NCI-H2227 (cell line): ENCODE measurements around the gene EPB41L1.

ENCODE experiments used
- DNase-seq: peaks from one replicate; lab custom pipeline; 2025; ENCODE audit not compliant: unreplicated experiment; lab: John Stamatoyannopoulos, UW

EPB41L1 gene

DNA sequence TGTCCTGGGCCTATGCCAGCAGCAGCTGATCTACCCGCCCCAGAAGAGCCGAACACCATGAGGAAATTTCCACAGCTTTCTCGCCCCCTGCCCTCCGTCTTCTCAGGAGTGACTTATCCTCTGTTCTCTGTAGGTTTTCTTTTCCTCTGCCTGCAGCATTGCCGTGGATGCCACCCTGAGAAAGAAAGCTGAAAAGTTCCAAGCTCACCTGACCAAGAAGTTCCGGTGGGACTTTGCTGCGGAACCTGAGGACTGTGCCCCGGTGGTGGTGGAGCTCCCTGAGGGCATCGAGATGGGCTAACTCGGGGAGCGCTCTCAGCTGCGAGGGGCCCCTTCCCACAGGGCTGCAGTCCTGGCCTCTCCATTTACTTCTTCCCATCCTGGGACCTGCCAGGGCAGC lies 100.9 kb downstream of the EPB41L1 start:
- no peak for DNase-seq

- no peak for DNase-seq
Measured at GRCh38 chr20:36259177-36260061, 104.9 kb downstream of the EPB41L1 start.

DNA sequence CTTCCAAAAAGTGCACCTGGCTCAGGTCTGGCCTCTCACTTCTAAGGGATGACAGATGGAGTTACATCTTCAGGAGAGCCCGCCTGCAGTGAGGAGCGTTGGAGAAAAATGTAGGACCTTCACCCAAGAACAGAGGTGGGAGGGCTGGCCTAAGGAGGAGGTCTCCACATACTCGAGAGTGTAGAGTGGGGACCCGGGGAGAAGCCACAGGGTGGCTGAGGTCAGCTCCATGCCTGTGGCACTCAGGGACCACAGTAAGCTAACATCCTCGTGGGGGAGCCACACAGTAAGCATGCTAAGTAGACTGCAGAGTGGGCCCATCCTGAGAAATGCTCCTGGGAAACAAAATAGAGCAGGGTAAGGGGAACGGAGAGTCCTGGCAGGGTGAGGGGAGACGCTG lies 105.8 kb downstream of the EPB41L1 start:
- DNase-seq: no peak

GRCh38 chr20:36261389-36262105 lies 107.0 kb downstream of the EPB41L1 start:
- DNase-seq: no peak

GRCh38 chr20:36262440-36262839 lies 107.9 kb downstream of the EPB41L1 start:
- DNase-seq: no peak

DNA sequence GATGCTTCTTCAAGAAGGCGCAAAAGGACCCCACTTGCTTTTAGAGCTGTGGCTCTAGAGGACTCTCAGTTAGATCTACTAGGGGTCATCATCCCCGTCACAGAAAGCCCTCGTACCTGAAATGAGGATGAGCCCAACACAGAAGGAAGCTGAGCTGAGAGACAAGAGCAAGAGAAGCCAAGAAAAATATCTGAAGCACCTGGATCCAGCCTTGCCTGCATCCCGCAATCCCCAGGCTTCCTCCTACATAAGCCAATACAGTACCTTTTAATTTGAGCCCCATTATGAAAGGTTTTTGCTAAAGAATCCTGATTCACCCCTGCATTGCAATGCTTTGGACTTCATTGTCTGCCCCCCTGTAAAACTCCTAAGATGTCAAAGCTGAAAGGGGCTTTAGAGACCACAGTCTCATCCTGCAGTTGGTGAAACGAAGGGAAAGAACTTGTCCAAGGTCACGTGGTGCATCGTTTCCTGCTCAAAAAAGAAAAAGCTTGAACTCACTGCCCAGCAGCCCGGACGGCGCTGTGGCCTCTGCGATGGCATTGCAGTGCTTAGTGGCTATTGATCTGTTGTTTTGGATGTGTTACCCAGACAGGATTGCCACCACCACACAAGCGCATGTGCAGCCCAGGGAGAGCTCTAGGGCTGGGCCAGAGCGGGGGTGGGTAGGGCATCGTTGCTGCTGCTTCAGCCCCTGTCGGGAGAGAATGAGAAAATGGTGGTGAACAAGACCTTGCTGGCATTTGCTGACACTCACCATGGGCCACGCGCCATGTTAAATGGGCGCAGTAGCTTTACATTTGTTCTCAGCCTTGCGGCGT lies 110.1 kb downstream of the EPB41L1 start:
- no peak for DNase-seq

DNA sequence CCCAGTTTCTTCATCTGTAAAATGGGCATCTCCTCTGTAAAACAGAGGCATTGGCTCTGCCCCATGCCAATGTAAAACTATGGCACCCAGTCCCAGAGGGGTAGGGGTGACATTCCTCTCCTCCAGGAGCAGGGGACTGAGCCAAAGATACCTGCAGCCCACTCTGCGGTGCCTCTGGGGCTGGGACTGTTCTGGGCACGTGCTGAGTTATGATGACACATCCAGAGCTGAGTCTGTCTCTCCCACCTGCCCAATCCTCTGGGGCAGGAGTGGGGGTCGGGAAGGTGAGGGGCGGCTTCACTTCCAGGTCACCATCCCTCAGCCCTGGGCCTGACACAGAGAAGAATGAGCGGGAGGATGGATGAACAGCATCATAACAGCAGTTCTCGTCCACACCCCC lies 111.6 kb downstream of the EPB41L1 start:
- DNase-seq: no peak

- no peak for DNase-seq
Measured at GRCh38 chr20:36267605-36268381, 113.3 kb downstream of the EPB41L1 start.

GRCh38 chr20:36268440-36269342 lies 114.2 kb downstream of the EPB41L1 start:
- peak; percentile 11 for DNase-seq

DNA sequence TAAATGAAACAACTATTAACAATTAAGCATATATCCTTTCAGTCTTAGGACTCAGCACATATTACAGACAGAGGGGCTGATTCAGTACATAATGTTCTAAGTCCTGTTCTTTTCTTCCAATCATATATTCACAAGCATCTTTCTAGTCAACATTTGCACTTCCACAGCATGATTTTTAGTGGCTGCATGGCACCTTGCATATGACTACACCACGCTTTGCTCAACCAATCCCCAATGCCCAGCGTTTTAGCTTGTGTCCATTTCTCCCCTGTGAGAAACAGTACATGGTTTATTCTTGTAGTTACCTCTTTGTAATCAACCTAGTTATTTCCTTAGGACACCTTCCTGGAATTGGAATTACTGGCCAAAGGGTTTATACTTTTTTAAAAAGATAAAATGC lies 115.0 kb downstream of the EPB41L1 start:
- DNase-seq: no peak

DNA sequence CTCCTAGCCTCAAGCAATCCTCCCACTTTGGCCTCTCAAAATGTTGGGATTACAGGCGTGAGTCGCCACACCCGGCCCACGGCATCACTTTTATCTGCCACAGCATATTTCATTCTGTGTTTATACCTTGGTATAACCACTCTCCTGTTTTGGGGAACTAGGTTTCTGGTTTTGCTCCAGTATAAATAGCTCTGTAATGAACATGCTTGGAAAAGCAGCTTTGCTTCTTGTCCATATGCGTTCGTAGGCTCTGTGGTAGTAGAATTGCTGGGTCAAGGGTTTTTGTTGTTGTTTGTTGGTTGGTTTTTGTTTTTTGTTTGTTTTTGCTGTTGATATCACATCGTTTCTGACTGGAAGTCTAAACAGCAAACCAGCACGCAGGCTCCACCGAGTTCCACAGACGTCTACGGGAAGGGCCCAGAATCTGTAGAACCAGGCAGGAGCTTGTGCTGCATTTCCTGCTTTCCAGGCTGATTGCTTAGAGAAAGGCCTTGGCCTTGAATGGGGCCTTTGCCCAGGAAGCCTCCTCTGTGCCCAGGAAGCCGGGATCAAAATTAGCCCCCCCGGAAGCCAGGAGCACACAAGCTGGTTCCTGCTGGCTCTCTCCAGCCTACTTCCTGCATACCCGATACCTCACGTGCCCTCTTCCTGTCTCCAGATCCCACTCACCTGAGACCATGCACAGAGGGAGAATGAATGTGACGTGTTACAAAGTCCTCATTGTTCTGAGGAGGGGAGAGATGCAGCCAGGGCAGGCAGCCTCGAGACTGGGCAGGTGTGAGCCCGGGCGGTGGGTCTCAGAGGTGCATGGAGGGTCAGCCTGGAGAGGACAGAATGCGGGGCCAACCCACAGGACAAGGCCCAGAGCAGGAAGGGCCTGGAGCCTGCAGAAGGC lies 116.5 kb downstream of the EPB41L1 start:
- DNase-seq: no peak

- no peak for DNase-seq
Measured at GRCh38 chr20:36271639-36272546, 117.4 kb downstream of the EPB41L1 start.

- DNase-seq: no peak
Measured at GRCh38 chr20:36272547-36273220, 118.1 kb downstream of the EPB41L1 start.

- DNase-seq: no peak
Measured at GRCh38 chr20:36273414-36274180, 119.1 kb downstream of the EPB41L1 start.

DNA sequence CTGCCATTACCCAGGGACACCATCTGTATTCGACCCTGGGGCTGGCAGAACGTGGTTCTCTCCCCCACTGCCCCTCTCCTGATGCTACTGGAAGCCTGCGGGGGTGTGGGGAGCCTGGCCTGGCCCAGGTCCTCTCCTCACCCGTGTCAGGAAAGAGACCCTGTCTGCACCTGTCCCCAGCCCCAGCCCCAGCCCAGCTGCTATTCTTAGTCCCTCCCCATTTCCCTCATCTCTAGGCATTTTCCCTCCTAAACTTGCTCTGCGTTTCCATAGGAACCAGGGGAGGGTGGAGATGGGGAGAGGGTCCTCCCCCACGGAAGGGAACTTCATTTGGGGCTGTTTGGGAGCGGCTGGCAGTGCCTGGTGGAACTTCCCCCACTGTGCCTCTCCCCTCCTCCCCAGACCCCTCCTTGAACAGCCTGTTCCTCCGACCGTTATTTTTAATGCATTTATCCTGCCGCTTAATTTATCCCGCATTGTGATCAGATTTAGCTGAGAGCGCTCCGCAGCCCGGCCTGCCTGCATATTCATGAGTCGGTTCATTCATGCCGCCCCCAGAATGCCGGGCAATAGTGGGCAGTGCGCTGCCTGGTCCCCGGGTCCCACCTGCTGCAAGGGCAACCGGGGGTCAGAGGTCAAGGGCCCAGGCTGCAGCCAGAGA lies 119.8 kb downstream of the EPB41L1 start:
- peak; percentile 69 for DNase-seq

DNA sequence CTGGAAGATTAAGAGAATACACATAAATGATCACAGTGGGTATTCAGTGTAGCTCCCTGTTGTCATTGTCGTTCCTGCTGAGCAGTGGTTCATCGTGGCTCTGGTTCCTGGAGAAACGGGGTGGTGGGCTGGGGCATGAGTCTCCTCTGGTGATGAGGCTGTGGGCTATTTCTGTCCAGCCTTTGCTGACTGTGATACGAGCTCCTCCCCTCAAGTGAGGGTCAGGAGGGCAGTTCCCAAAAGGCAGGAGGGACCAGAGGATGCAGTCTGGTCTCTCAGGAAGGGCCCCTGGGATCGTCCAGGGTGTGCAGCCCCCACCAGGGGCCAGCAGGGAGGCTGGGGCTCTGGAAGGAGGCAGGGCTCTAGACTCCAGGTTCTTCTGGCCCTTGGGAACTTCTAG lies 120.5 kb downstream of the EPB41L1 start:
- no peak for DNase-seq
